Caco-2 (cell line): Measurements from ENCODE around the gene RNASEH1. TPM values are rescaled to one million over a fixed set of nuclear protein-coding genes. Genes with fewer than 3 reads are reported as not detected.

Experiments
- Bru-seq: library from RNA; stranded (reverse); fragments of 400-500 nt; gene quantifications from one replicate; lab custom pipeline; 2021; lab: Mats Ljungman, UMichigan
- BruChase-seq, 2 experiments: library from RNA; stranded (reverse); fragments of 400-500 nt; gene quantifications; one replicate each; lab custom pipeline; 2021; lab: Mats Ljungman, UMichigan
- BruUV-seq: library from RNA; stranded (reverse); fragments of 400-500 nt; replicated peaks from 2 replicates; lab custom pipeline; 2021; lab: Mats Ljungman, UMichigan
- CTCF ChIA-PET: fragments of 300-600 bp; sonication (Branson Sonifier 250); formaldehyde crosslinking; loops from one replicate; lab custom pipeline; 2022; ENCODE audit warnings: antibody characterized with exemption; lab: Charles Lee
- POLR2A ChIA-PET: fragments of 300-600 bp; sonication (Branson Sonifier 250); formaldehyde crosslinking; loops from one replicate; lab custom pipeline; 2022; ENCODE audit warnings: antibody characterized with exemption; lab: Charles Lee
- DNase-seq, 2 experiments: peaks; one replicate each; pipeline versions ENCODE4 v3.0.0 to v3.0.0-alpha.2; 2020 to 2022
- H3K27me3 ChIP-seq: replicated peaks from 2 replicates; pipeline ENCODE4 v1.6.0; 2011; ENCODE audit warnings: low read length; ENCODE audit not compliant: control insufficient read depth, insufficient read depth
- H3K36me3 ChIP-seq: 2 replicates; pipeline ENCODE4 v1.5.1; 2011; ENCODE audit warnings: low read length; ENCODE audit not compliant: control insufficient read depth, insufficient read depth
- H3K4me1 ChIP-seq: fragments of 250-450 bp; sonication (Bioruptor Pico); 2 replicates; pipeline ENCODE4 v1.5.1; 2020; ENCODE audit warnings: mild to moderate bottlenecking
- H3K4me3 ChIP-seq: 2 replicates; pipeline ENCODE4 v1.5.1; 2011; ENCODE audit warnings: low read depth, mild to moderate bottlenecking, control low read depth, low read length
- H3K9me3 ChIP-seq: fragments of 250-450 bp; sonication (Bioruptor Pico); 2 replicates; pipeline ENCODE4 v1.5.1; 2020; ENCODE audit warnings: mild to moderate bottlenecking, moderate library complexity
- H3K27ac Mint-ChIP-seq: one replicate; pipeline ENCODE4 v1.8.0; 2022; ENCODE audit warnings: mixed read lengths; ENCODE audit not compliant: unreplicated experiment
- H3K27me3 Mint-ChIP-seq: one replicate; pipeline ENCODE4 v1.8.0; 2022; ENCODE audit warnings: mixed read lengths; ENCODE audit not compliant: insufficient read depth, unreplicated experiment
- H3K36me3 Mint-ChIP-seq: one replicate; pipeline ENCODE4 v1.8.0; 2022; ENCODE audit warnings: mild to moderate bottlenecking, mixed read lengths; ENCODE audit not compliant: insufficient read depth, unreplicated experiment
- H3K4me1 Mint-ChIP-seq: one replicate; pipeline ENCODE4 v1.8.0; 2022; ENCODE audit warnings: low read depth, mixed read lengths; ENCODE audit not compliant: unreplicated experiment
- H3K4me3 Mint-ChIP-seq: one replicate; pipeline ENCODE4 v1.8.0; 2022; ENCODE audit warnings: mild to moderate bottlenecking, moderate library complexity, mixed read lengths; ENCODE audit not compliant: unreplicated experiment
- H3K9me3 Mint-ChIP-seq: one replicate; pipeline ENCODE4 v1.8.0; 2022; ENCODE audit warnings: mixed read lengths; ENCODE audit not compliant: unreplicated experiment
- intact Hi-C: fragments of 100-400 bp; cut with micrococcal nuclease; formaldehyde crosslinking; loops from one replicate; pipeline ENCODE4 v1.10.0; 2022; ENCODE audit not compliant: unreplicated experiment
- long read RNA-seq: library from polyadenylated mRNA; stranded (forward); transcript quantifications from one replicate; pipeline ENCODE4 v2.0.0, GENCODE V29; 2022
- total RNA-seq: library from RNA; stranded (reverse); gene quantifications from 2 replicates; pipeline ENCODE4 v1.2.3, GENCODE V29; 2022
- TF ChIP-seq, protein P1 (sequence below), 2 experiments: fragments of 200-600 bp in 1 of 2; IDR thresholded peaks; 1 replicate in 1 of 2; 2 replicates in 1 of 2; pipeline versions ENCODE4 v1.5.1 to v1.8.0; 2011 to 2022; ENCODE audit warnings: antibody characterized with exemption in 1 of 2, control low read depth in 1 of 2, inconsistent platforms in 1 of 2, low read depth in 1 of 2, low read length in 1 of 2, mild to moderate bottlenecking in 1 of 2, moderate library complexity in 1 of 2; ENCODE audit not compliant: insufficient read depth in 1 of 2, severe bottlenecking in 1 of 2, unreplicated experiment in 1 of 2

Gene RNASEH1
- total RNA-seq (41.5 and 47.1 TPM in 2 replicates), Bru-seq, nascent RNA (percentile 93 among the genes with signal in this experiment), BruChase-seq, experiment 1, labeled RNA remaining after a 2-hour chase (percentile 90 among the genes with signal in this experiment), BruChase-seq, experiment 2, labeled RNA remaining after a 6-hour chase (percentile 91 among the genes with signal in this experiment)
- long read RNA-seq, transcript RNASEH1-201 (8 exons, 1,887 nt): major isoform, 97 of 118 reads
- long read RNA-seq, transcript RNASEH1-202 (8 exons, 2,120 nt): minor isoform, 5 of 118 reads
- long read RNA-seq, partial matches to known transcripts: 4 of 118 reads
- long read RNA-seq, other reads (novel, unspliced or antisense): 12 of 118 reads

- Mint-ChIP-seq H3K9me3 (no peaks in the 10 kb centered on the region), H3K36me3 (peaks cover 78% of the 10 kb centered on the region), H3K4me1 (peaks cover 12% of the 10 kb centered on the region), H3K4me3 (peak within 1 kb of the TSS; percentile 92), H3K27me3 (no peaks in the 10 kb centered on the region), H3K27ac (peak within 1 kb of the TSS; percentile 95)
- POLR2A ChIA-PET: interaction anchor here (0.5 to 2.2 kb wide), 10 partner anchors 10 to 181 kb away, joined by 3 to 22 read pairs (median 8); partner anchors contain the start of genes ADI1 and EIPR1
- H3K4me1 ChIP-seq: peaks cover 6% of the 10 kb centered on the region; the same call in 1 of the 2 replicates
- TF ChIP-seq, protein P1, sequence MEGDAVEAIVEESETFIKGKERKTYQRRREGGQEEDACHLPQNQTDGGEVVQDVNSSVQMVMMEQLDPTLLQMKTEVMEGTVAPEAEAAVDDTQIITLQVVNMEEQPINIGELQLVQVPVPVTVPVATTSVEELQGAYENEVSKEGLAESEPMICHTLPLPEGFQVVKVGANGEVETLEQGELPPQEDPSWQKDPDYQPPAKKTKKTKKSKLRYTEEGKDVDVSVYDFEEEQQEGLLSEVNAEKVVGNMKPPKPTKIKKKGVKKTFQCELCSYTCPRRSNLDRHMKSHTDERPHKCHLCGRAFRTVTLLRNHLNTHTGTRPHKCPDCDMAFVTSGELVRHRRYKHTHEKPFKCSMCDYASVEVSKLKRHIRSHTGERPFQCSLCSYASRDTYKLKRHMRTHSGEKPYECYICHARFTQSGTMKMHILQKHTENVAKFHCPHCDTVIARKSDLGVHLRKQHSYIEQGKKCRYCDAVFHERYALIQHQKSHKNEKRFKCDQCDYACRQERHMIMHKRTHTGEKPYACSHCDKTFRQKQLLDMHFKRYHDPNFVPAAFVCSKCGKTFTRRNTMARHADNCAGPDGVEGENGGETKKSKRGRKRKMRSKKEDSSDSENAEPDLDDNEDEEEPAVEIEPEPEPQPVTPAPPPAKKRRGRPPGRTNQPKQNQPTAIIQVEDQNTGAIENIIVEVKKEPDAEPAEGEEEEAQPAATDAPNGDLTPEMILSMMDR (IDR thresholded peaks at IDR 0.05; ENCODE audit: insufficient read depth in 1 of 2, low read depth in 1 of 2, low read length in 1 of 2, severe bottlenecking in 1 of 2, unreplicated experiment in 1 of 2): no peak
- H3K36me3 ChIP-seq: peaks cover 4% of the 10 kb centered on the region; the same call in 1 of the 2 replicates
- CTCF ChIA-PET: interaction anchor here (0.5 to 1.4 kb wide), 5 partner anchors 16 to 94 kb away, joined by 3 to 7 read pairs (median 5); partner anchors contain the start of gene RPS7
- no peaks in the 10 kb centered on the region for H3K9me3 ChIP-seq
- intact Hi-C loops: loop anchor here (1.0 kb wide), 7 partner anchors 17 to 179 kb away; partner anchors contain the start of genes ADI1, RPS7 and TRAPPC12
- peak; percentile 99 for DNase-seq
- H3K4me3 ChIP-seq: peak within 1 kb of the TSS; percentile 81
- TSS peak; percentile 73 for BruUV-seq
- H3K27me3 ChIP-seq: no peaks in the 10 kb centered on the region
Measured at GRCh38 chr2:3558205-3559014, at the start of gene RNASEH1. Gene RNASEH1 (minus strand): TSS chr2:3558333. CDS start chr2:3558260, 73 bp downstream.

- Histone ChIP-seq H3K27me3 (no peaks in the 10 kb centered on the region), H3K36me3 (no peaks in the 10 kb centered on the region), H3K4me1 (no peaks in the 10 kb centered on the region), H3K9me3 (no peaks in the 10 kb centered on the region), H3K4me3 (no peak overlapping the region)
- POLR2A ChIA-PET: no interaction called here
- Mint-ChIP-seq H3K4me3 (no peak overlapping the region), H3K27me3 (no peaks in the 10 kb centered on the region), H3K9me3 (no peaks in the 10 kb centered on the region), H3K4me1 (peaks cover 6% of the 10 kb centered on the region), H3K36me3 (no peaks in the 10 kb centered on the region), H3K27ac (no peak overlapping the region)
- no peak for DNase-seq
- BruUV-seq: no TSS peak
- TF ChIP-seq, protein P1 (IDR thresholded peaks at IDR 0.05; ENCODE audit: insufficient read depth in 1 of 2, low read depth in 1 of 2, low read length in 1 of 2, severe bottlenecking in 1 of 2, unreplicated experiment in 1 of 2): no peak
- intact Hi-C loops: no loop called here
- CTCF ChIA-PET: no interaction called here
Measured at GRCh38 chr2:3606370-3607201, 48.5 kb upstream of the RNASEH1 start.
